ENCODE data around the gene ALDH3A2.

The ALDH3A2 gene

GRCh38 chr17:19642373-19642893 lies 6.1 kb upstream of the ALDH3A2 start:
- peaks cover 3% of the 10 kb centered on the region; the same call in 1 of the 2 replicates for H3K9me3 ChIP-seq (ENCODE audit: control insufficient read depth, insufficient read depth, low read length)
- H3K36me3 ChIP-seq (ENCODE audit: insufficient read depth, low read length) = no peaks in the 10 kb centered on the region
- H3K4me1 ChIP-seq (ENCODE audit: insufficient read depth, low read length) = peaks cover 29% of the 10 kb centered on the region
- H3K9ac ChIP-seq (ENCODE audit: low read depth, low read length) = no peak overlapping the region

DNA sequence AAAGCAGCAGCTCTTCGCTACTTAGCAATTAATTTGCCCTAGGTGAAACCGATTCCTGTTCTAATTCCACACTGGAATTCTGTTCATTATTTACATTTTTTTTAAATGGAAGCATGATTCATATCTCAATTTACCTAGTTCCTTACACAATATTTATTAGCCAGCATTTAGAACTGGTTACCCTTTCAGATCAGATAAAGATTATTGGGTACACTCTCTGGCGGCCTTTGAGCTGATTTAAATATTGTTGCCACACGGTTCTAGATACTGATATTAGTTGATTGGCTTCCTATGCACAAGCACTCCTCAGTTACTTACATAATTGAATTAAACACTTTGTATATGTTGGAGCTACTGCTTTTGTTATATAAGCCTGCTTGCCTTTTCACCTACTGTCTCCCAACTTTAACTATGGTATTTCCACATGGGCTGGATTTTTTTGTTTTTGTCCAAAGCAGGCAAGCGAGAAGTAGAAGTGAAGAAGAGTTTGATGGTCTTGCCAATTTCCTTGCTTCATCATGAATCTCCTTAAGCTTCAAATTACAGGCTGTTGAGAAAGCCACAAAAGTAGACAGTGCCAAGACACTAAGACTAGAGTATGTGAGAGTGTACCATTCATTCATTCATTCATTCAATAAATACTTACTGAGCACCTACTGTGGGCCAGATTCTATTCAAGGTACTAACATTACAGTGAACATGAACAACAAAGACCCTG lies 3.9 kb upstream of the ALDH3A2 start:
- Histone ChIP-seq H3K4me1 (ENCODE audit: insufficient read depth, low read length) (peaks cover 30% of the 10 kb centered on the region), H3K36me3 (ENCODE audit: insufficient read depth, low read length) (no peaks in the 10 kb centered on the region), H3K9ac (ENCODE audit: low read depth, low read length) (no peak overlapping the region)

GRCh38 chr17:19645734-19646201 lies 2.8 kb upstream of the ALDH3A2 start:
- H3K9me3 ChIP-seq (ENCODE audit: control insufficient read depth, insufficient read depth, low read length) = no peaks in the 10 kb centered on the region
- no peaks in the 10 kb centered on the region for H3K36me3 ChIP-seq (ENCODE audit: insufficient read depth, low read length)
- no peak overlapping the region for H3K9ac ChIP-seq (ENCODE audit: low read depth, low read length)
- peaks cover 30% of the 10 kb centered on the region for H3K4me1 ChIP-seq (ENCODE audit: insufficient read depth, low read length)

More for the DNA sequence above, 3.9 kb upstream of the ALDH3A2 start:
- H3K9me3 ChIP-seq (ENCODE audit: control insufficient read depth, insufficient read depth, low read length) = no peaks in the 10 kb centered on the region

- H3K9me3 ChIP-seq (ENCODE audit: control insufficient read depth, insufficient read depth, low read length) = no peaks in the 10 kb centered on the region
- no peaks in the 10 kb centered on the region for H3K36me3 ChIP-seq (ENCODE audit: insufficient read depth, low read length)
- peaks cover 30% of the 10 kb centered on the region for H3K4me1 ChIP-seq (ENCODE audit: insufficient read depth, low read length)
- peak overlapping the region; percentile 99 for H3K9ac ChIP-seq (ENCODE audit: low read depth, low read length)
These were observed 1.5 kb upstream of the ALDH3A2 start for GRCh38 chr17:19646788-19647696.

- peaks cover 29% of the 10 kb centered on the region for H3K4me1 ChIP-seq (ENCODE audit: insufficient read depth, low read length)
- peak overlapping the region; percentile 99 for H3K9ac ChIP-seq (ENCODE audit: low read depth, low read length)
- H3K9me3 ChIP-seq (ENCODE audit: control insufficient read depth, insufficient read depth, low read length) = no peaks in the 10 kb centered on the region
- H3K36me3 ChIP-seq (ENCODE audit: insufficient read depth, low read length) = 0 out of 2 replicates have a peak, but pooled peaks cover 4% of the 10 kb centered on the region
These were observed 665 bp upstream of the ALDH3A2 start for GRCh38 chr17:19647697-19648474.

DNA sequence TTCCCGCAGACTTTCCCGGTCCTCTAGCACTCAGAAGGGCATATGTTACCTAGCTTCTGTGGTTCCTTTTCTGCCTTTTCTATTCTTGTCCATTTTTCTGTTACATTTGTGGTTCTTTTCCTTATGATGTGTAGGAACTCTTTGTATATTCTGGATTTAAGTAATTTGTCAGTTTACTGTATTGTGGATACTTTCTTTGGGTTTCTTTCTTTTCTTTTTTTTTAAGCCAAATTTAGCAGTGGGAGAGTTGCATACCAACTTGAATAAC lies 657 bp downstream of the ALDH3A2 start:
- H3K9ac ChIP-seq (ENCODE audit: low read depth, low read length) = peak overlapping the region; percentile 99
- 0 out of 2 replicates have a peak, but pooled peaks cover 4% of the 10 kb centered on the region for H3K36me3 ChIP-seq (ENCODE audit: insufficient read depth, low read length)
- H3K9me3 ChIP-seq (ENCODE audit: control insufficient read depth, insufficient read depth, low read length) = no peaks in the 10 kb centered on the region
- H3K4me1 ChIP-seq (ENCODE audit: insufficient read depth, low read length) = peaks cover 20% of the 10 kb centered on the region

GRCh38 chr17:19650826-19651225 lies 2.3 kb downstream of the ALDH3A2 start:
- H3K36me3 ChIP-seq (ENCODE audit: insufficient read depth, low read length) = peaks cover 13% of the 10 kb centered on the region; the same call in 1 of the 2 replicates
- H3K4me1 ChIP-seq (ENCODE audit: insufficient read depth, low read length) = peaks cover 16% of the 10 kb centered on the region
- H3K9me3 ChIP-seq (ENCODE audit: control insufficient read depth, insufficient read depth, low read length) = no peaks in the 10 kb centered on the region; the same call in 1 of the 2 replicates
- H3K9ac ChIP-seq (ENCODE audit: low read depth, low read length) = no peak overlapping the region

GRCh38 chr17:19651451-19652238 lies 3.1 kb downstream of the ALDH3A2 start:
- no peaks in the 10 kb centered on the region; the same call in 1 of the 2 replicates for H3K9me3 ChIP-seq (ENCODE audit: control insufficient read depth, insufficient read depth, low read length)
- peaks cover 9% of the 10 kb centered on the region for H3K4me1 ChIP-seq (ENCODE audit: insufficient read depth, low read length)
- no peak overlapping the region for H3K9ac ChIP-seq (ENCODE audit: low read depth, low read length)
- H3K36me3 ChIP-seq (ENCODE audit: insufficient read depth, low read length) = peaks cover 18% of the 10 kb centered on the region; the same call in 1 of the 2 replicates

- no peak overlapping the region for H3K9ac ChIP-seq (ENCODE audit: low read depth, low read length)
- H3K4me1 ChIP-seq (ENCODE audit: insufficient read depth, low read length) = no peaks in the 10 kb centered on the region; the same call in 1 of the 2 replicates
- peaks cover 24% of the 10 kb centered on the region for H3K36me3 ChIP-seq (ENCODE audit: insufficient read depth, low read length)
- H3K9me3 ChIP-seq (ENCODE audit: control insufficient read depth, insufficient read depth, low read length) = no peaks in the 10 kb centered on the region; the same call in 1 of the 2 replicates
These were observed 4.0 kb downstream of the ALDH3A2 start for GRCh38 chr17:19652595-19652994.

DNA sequence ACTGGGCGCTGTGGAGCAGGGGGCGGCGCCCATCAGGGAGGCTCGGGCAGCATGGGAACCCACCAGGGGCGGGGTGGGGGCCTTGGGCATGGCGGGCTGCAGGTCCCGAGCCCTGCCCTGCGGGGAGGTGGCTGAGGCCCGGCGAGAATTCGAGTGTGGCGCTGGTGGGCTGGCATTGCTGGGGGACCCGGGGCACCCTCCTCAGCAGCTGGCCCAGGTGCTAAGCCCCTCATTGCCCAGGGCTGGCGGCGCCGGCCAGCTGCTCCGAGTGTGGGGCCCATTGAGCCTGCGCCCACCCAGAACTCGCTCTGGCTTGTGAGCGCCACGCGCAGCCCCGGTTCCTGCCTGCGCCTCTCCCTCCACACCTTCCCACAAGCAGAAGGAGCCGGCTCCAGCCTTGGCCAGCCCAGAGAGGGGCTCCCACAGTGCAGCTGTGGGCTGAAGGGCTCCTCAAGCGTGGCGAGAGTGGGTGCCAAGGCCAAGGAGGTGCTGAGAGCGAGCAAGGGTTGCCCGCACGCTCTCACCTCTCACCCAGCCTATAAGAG lies 5.9 kb downstream of the ALDH3A2 start:
- H3K36me3 ChIP-seq (ENCODE audit: insufficient read depth, low read length) = peaks cover 24% of the 10 kb centered on the region
- H3K9me3 ChIP-seq (ENCODE audit: control insufficient read depth, insufficient read depth, low read length) = no peaks in the 10 kb centered on the region; the same call in 1 of the 2 replicates
- H3K4me1 ChIP-seq (ENCODE audit: insufficient read depth, low read length) = no peaks in the 10 kb centered on the region
- H3K9ac ChIP-seq (ENCODE audit: low read depth, low read length) = no peak overlapping the region

- Histone ChIP-seq H3K9me3 (ENCODE audit: control insufficient read depth, insufficient read depth, low read length) (no peaks in the 10 kb centered on the region; the same call in 1 of the 2 replicates), H3K9ac (ENCODE audit: low read depth, low read length) (no peak overlapping the region), H3K4me1 (ENCODE audit: insufficient read depth, low read length) (no peaks in the 10 kb centered on the region), H3K36me3 (ENCODE audit: insufficient read depth, low read length) (peaks cover 26% of the 10 kb centered on the region)
These were observed 6.3 kb downstream of the ALDH3A2 start for GRCh38 chr17:19654896-19655295.

DNA sequence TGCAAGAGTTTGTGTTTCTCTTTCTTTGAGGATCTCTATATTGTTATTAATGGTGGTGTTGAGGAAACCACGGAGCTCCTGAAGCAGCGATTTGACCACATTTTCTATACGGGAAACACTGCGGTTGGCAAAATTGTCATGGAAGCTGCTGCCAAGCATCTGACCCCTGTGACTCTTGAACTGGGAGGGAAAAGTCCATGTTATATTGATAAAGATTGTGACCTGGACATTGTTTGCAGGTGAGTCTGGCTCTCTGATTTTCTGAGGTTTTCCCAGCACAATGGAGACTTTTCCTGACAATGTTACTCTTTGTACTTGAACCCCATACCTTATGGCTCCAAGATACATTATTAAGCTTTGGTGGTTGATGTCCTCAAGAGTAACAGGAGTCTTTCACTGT lies 7.8 kb downstream of the ALDH3A2 start:
- no peak overlapping the region for H3K9ac ChIP-seq (ENCODE audit: low read depth, low read length)
- no peaks in the 10 kb centered on the region; the same call in 1 of the 2 replicates for H3K9me3 ChIP-seq (ENCODE audit: control insufficient read depth, insufficient read depth, low read length)
- peaks cover 34% of the 10 kb centered on the region for H3K36me3 ChIP-seq (ENCODE audit: insufficient read depth, low read length)
- no peaks in the 10 kb centered on the region for H3K4me1 ChIP-seq (ENCODE audit: insufficient read depth, low read length)
